PFSK-1 (cell line): ENCODE data around the gene FOSL2.

Source experiments
- POLR2AphosphoS5 ChIP-seq: IDR thresholded peaks from 2 replicates; pipeline ENCODE4 v1.6.1; 2012; ENCODE audit warnings: low read depth, mild to moderate bottlenecking, control low read depth, low read length, moderate library complexity
- REST ChIP-seq, 2 experiments: IDR thresholded peaks; 2 replicates each; pipeline versions ENCODE4 v1.6.1 to v1.8.0; 2011 to 2012; ENCODE audit warnings: low read depth in 2 of 2, low read length in 2 of 2, control low read depth in 1 of 2, inconsistent platforms in 1 of 2, mild to moderate bottlenecking in 1 of 2, moderate library complexity in 1 of 2; ENCODE audit not compliant: insufficient read depth in 1 of 2
- SIN3A ChIP-seq: IDR thresholded peaks from 2 replicates; pipeline ENCODE4 v1.6.1; 2012; ENCODE audit warnings: mild to moderate bottlenecking, low read length, moderate library complexity, borderline replicate concordance; ENCODE audit not compliant: insufficient read depth
- TAF1 ChIP-seq: IDR thresholded peaks from 2 replicates; pipeline ENCODE4 v1.6.1; 2012; ENCODE audit warnings: low read length, control low read depth, borderline replicate concordance; ENCODE audit not compliant: insufficient read depth

GRCh38 chr2:28395334-28396061, 2.8 kb downstream of the FOSL2 start:
- peak; percentile 56; the same call in 1 of the 2 replicates for TF ChIP-seq SIN3A
- no peak for TF ChIP-seq POLR2AphosphoS5
- TF ChIP-seq TAF1, result no peak
- TF ChIP-seq REST (IDR thresholded peaks at IDR 0.05; ENCODE audit: insufficient read depth in 1 of 2, low read depth in 2 of 2, low read length in 2 of 2), result peak in 1 of 2 experiments; percentile 55; a peak in 1 of 4 replicates
